GM23338 (cell line): ENCODE data around the gene MMS19. TPM values are rescaled to one million over a fixed set of nuclear protein-coding genes. Genes with fewer than 3 reads are reported as not detected.
A peak's percentile ranks its signal among the peaks of the same experiment; 100 is the strongest.

Experiments used
- ATAC-seq: fragments of 200-7000 bp; cut with Tn5 transposase; 3 replicates; pipeline ENCODE4 v1.9.1; 2020
- DNase-seq: peaks from one replicate; pipeline ENCODE4 v3.0.0-alpha.2; 2015; ENCODE audit warnings: low spot score
- H2AFZ ChIP-seq: fragments of 200-600 bp; sonication (generic); 2 replicates; pipeline ENCODE4 v1.8.0; 2016; ENCODE audit warnings: antibody characterized with exemption, mild to moderate bottlenecking, moderate library complexity
- H3F3A ChIP-seq: fragments of 200-600 bp; sonication (generic); replicated peaks from 2 replicates; pipeline ENCODE4 v1.8.0; 2017; ENCODE audit warnings: antibody characterized with exemption, mixed run types, low read depth
- H3K27ac ChIP-seq: fragments of 200-600 bp; sonication (generic); 2 replicates; pipeline ENCODE4 v1.6.1; 2016; ENCODE audit warnings: low read depth
- H3K27me3 ChIP-seq: fragments of 200-600 bp; sonication (generic); 2 replicates; pipeline ENCODE4 v1.8.0; 2016; ENCODE audit warnings: mild to moderate bottlenecking, mixed run types, moderate library complexity; ENCODE audit not compliant: insufficient read depth
- H3K36me3 ChIP-seq: fragments of 200-600 bp; sonication (generic); 2 replicates; pipeline ENCODE4 v1.8.0; 2016; ENCODE audit warnings: mild to moderate bottlenecking; ENCODE audit not compliant: insufficient read depth
- H3K4me1 ChIP-seq: fragments of 200-600 bp; sonication (generic); 2 replicates; pipeline ENCODE4 v1.8.0; 2016; ENCODE audit warnings: mild to moderate bottlenecking, moderate library complexity; ENCODE audit not compliant: insufficient read depth
- H3K4me2 ChIP-seq: fragments of 200-600 bp; sonication (generic); 2 replicates; pipeline ENCODE4 v1.7.1; 2017; ENCODE audit warnings: mixed run types
- H3K4me3 ChIP-seq: fragments of 200-600 bp; sonication (generic); 2 replicates; pipeline ENCODE4 v1.6.1; 2016; ENCODE audit warnings: mixed run types
- H3K79me2 ChIP-seq: fragments of 200-600 bp; sonication (generic); replicated peaks from 2 replicates; pipeline ENCODE4 v1.8.0; 2017; ENCODE audit warnings: mild to moderate bottlenecking; ENCODE audit not compliant: insufficient read depth
- H3K9me2 ChIP-seq: fragments of 200-600 bp; sonication (generic); 2 replicates; pipeline ENCODE4 v1.8.0; 2017; ENCODE audit not compliant: insufficient read depth
- H4K20me1 ChIP-seq: fragments of 200-600 bp; sonication (generic); replicated peaks from 2 replicates; pipeline ENCODE4 v1.8.0; 2017; ENCODE audit warnings: mild to moderate bottlenecking; ENCODE audit not compliant: insufficient read depth
- H3K27ac Mint-ChIP-seq: 2 replicates; pipeline ENCODE4 v1.8.0; 2020; ENCODE audit warnings: inconsistent platforms, mild to moderate bottlenecking, moderate library complexity, mixed read lengths
- H3K27me3 Mint-ChIP-seq: 3 replicates; pipeline ENCODE4 v1.8.0; 2022; ENCODE audit warnings: low read depth, mild to moderate bottlenecking, moderate library complexity, mixed read lengths, inconsistent platforms; ENCODE audit not compliant: insufficient read depth, poor library complexity
- H3K36me3 Mint-ChIP-seq: 3 replicates; pipeline ENCODE4 v1.8.0; 2021; ENCODE audit warnings: low read depth, mild to moderate bottlenecking, inconsistent platforms, moderate library complexity, mixed read lengths
- H3K4me1 Mint-ChIP-seq: 3 replicates; pipeline ENCODE4 v1.8.0; 2020; ENCODE audit warnings: mild to moderate bottlenecking, inconsistent platforms, mixed read lengths
- H3K4me3 Mint-ChIP-seq: 3 replicates; pipeline ENCODE4 v1.8.0; 2021; ENCODE audit warnings: moderate library complexity, mild to moderate bottlenecking, inconsistent platforms, mixed read lengths
- H3K9me3 Mint-ChIP-seq: 3 replicates; pipeline ENCODE4 v1.8.0; 2020; ENCODE audit warnings: moderate library complexity, mild to moderate bottlenecking, inconsistent platforms, mixed read lengths
- EZH2phosphoT487 ChIP-seq: fragments of 200-600 bp; sonication (generic); IDR thresholded peaks from one replicate; pipeline ENCODE4 v1.8.1; 2018; ENCODE audit warnings: antibody characterized with exemption; ENCODE audit not compliant: unreplicated experiment
- NANOG ChIP-seq: IDR thresholded peaks from 2 replicates; pipeline ENCODE4 v1.6.1; 2016; ENCODE audit warnings: antibody characterized with exemption, borderline replicate concordance
- POLR2AphosphoS5 ChIP-seq: IDR thresholded peaks from 2 replicates; pipeline ENCODE4 v1.6.1; 2016; ENCODE audit warnings: antibody characterized with exemption, low read depth
- REST ChIP-seq: IDR thresholded peaks from one replicate; pipeline ENCODE4 v1.6.1; 2018; ENCODE audit warnings: antibody characterized with exemption; ENCODE audit not compliant: unreplicated experiment
- STAT1 ChIP-seq: IDR thresholded peaks from one replicate; pipeline ENCODE4 v1.6.1; 2016; ENCODE audit warnings: antibody characterized with exemption; ENCODE audit not compliant: unreplicated experiment
- polyA plus RNA-seq: library from polyadenylated mRNA; unstranded; fragments of >200 nt; fragmentation: Nextera tagmentation; extraction: Ambion mirVana; gene quantifications from 2 replicates; pipeline ENCODE4 v1.2.1, GENCODE V29; 2016
- total RNA-seq: library from RNA; depleted of rRNA; stranded (reverse); fragments of >200 nt; shearing (Covaris generic); gene quantifications from 2 replicates; pipeline ENCODE4 v1.2.3, GENCODE V29; 2014
- TF ChIP-seq, protein P1 (sequence below): fragments of 250-450 bp; sonication (Bioruptor Pico); IDR thresholded peaks from 2 replicates; pipeline ENCODE4 v1.5.0; 2020; ENCODE audit warnings: mild to moderate bottlenecking, moderate library complexity

Gene MMS19
- total and polyA plus RNA-seq, 2 experiments from 2014 or later: 81.5 to 252 TPM

- TF ChIP-seq, protein P1, sequence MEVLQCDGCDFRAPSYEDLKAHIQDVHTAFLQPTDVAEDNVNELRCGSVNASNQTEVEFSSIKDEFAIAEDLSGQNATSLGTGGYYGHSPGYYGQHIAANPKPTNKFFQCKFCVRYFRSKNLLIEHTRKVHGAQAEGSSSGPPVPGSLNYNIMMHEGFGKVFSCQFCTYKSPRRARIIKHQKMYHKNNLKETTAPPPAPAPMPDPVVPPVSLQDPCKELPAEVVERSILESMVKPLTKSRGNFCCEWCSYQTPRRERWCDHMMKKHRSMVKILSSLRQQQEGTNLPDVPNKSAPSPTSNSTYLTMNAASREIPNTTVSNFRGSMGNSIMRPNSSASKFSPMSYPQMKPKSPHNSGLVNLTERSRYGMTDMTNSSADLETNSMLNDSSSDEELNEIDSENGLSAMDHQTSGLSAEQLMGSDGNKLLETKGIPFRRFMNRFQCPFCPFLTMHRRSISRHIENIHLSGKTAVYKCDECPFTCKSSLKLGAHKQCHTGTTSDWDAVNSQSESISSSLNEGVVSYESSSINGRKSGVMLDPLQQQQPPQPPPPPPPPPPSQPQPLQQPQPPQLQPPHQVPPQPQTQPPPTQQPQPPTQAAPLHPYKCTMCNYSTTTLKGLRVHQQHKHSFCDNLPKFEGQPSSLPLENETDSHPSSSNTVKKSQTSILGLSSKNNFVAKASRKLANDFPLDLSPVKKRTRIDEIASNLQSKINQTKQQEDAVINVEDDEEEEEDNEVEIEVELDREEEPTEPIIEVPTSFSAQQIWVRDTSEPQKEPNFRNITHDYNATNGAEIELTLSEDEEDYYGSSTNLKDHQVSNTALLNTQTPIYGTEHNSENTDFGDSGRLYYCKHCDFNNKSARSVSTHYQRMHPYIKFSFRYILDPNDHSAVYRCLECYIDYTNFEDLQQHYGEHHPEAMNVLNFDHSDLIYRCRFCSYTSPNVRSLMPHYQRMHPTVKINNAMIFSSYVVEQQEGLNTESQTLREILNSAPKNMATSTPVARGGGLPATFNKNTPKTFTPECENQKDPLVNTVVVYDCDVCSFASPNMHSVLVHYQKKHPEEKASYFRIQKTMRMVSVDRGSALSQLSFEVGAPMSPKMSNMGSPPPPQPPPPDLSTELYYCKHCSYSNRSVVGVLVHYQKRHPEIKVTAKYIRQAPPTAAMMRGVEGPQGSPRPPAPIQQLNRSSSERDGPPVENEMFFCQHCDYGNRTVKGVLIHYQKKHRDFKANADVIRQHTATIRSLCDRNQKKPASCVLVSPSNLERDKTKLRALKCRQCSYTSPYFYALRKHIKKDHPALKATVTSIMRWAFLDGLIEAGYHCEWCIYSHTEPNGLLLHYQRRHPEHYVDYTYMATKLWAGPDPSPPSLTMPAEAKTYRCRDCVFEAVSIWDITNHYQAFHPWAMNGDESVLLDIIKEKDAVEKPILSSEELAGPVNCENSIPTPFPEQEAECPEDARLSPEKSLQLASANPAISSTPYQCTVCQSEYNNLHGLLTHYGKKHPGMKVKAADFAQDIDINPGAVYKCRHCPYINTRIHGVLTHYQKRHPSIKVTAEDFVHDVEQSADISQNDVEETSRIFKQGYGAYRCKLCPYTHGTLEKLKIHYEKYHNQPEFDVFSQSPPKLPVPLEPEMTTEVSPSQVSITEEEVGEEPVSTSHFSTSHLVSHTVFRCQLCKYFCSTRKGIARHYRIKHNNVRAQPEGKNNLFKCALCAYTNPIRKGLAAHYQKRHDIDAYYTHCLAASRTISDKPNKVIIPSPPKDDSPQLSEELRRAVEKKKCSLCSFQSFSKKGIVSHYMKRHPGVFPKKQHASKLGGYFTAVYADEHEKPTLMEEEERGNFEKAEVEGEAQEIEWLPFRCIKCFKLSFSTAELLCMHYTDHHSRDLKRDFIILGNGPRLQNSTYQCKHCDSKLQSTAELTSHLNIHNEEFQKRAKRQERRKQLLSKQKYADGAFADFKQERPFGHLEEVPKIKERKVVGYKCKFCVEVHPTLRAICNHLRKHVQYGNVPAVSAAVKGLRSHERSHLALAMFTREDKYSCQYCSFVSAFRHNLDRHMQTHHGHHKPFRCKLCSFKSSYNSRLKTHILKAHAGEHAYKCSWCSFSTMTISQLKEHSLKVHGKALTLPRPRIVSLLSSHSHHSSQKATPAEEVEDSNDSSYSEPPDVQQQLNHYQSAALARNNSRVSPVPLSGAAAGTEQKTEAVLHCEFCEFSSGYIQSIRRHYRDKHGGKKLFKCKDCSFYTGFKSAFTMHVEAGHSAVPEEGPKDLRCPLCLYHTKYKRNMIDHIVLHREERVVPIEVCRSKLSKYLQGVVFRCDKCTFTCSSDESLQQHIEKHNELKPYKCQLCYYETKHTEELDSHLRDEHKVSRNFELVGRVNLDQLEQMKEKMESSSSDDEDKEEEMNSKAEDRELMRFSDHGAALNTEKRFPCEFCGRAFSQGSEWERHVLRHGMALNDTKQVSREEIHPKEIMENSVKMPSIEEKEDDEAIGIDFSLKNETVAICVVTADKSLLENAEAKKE: no peak
- TF ChIP-seq NANOG (no peak), EZH2phosphoT487 (no peak), STAT1 (no peak)
Measured at GRCh38 chr10:97499561-97500296, 1.5 kb upstream of the MMS19 start (continued).

DNA sequence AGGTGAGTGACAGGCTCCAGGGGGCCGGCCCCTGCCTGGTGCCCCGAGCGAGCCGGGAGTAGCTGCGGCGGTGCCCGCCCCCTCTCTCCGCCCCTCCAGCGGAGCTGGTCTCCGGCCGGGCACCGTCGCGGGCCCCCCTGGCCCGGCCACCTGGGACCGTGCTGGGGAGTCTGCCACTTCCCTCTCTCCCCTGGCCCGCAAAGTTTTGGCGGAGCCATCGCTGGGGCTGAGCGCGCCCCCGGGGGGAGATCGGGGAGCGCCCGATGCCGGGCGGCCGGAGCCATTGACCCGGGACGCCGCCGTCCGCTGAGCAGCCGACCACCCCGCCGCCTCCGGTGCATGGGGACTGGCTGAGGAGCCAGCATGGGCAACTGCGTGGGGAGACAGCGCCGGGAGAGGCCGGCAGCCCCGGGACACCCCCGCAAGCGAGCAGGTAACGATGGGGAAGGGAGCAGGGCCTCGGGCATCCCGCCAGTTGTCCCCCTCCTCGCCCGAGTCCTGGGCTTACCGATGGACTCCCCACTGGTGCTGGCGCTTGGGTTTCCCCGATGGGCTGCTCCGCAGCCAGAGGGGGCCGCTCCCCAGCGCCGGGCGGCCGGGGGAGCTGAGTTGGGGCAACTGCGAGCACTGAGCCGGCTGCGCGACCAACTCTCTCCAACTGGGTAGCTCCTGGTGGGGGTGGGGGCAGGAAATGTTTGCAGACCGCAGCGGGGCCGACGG is 779 bp upstream of the MMS19 start, which contains the start of gene UBTD1:
Gene UBTD1 (plus strand): TSS at position 84 of the 720 bp plus-strand sequence. CDS start 280 bp downstream, at position 364.
- H3K4me1 ChIP-seq: peaks cover 47% of the 10 kb centered on the region
- H3F3A ChIP-seq: peaks cover 14% of the 10 kb centered on the region; the same call in 1 of the 2 replicates
- H2AFZ ChIP-seq: peak within 1 kb of the TSS; percentile 96
- H3K27ac ChIP-seq: peak within 1 kb of the TSS; percentile 97
- no peaks in the 10 kb centered on the region; the same call in 1 of the 3 replicates for H3K36me3 Mint-ChIP-seq
- peak within 1 kb of the TSS; percentile 82 for H3K27ac Mint-ChIP-seq
- peaks cover 71% of the 10 kb centered on the region for H3K79me2 ChIP-seq
- no peaks in the 10 kb centered on the region for H3K9me2 ChIP-seq
- DNase-seq: peak; percentile 67
- peak; percentile 44; the same call in 1 of the 2 replicates for TF ChIP-seq POLR2AphosphoS5
- no peak for TF ChIP-seq REST
- peaks cover 57% of the 10 kb centered on the region for H4K20me1 ChIP-seq
- H3K27me3 ChIP-seq: peaks cover 18% of the 10 kb centered on the region
- H3K27me3 Mint-ChIP-seq: peaks cover 22% of the 10 kb centered on the region
- peak within 1 kb of the TSS; percentile 83 for H3K4me3 Mint-ChIP-seq
- no peaks in the 10 kb centered on the region; the same call in 2 of the 3 replicates for H3K9me3 Mint-ChIP-seq
- peaks cover 47% of the 10 kb centered on the region for H3K4me1 Mint-ChIP-seq
- H3K4me2 ChIP-seq: peak within 1 kb of the TSS; percentile 94
- no peaks in the 10 kb centered on the region for H3K36me3 ChIP-seq
- H3K4me3 ChIP-seq: peak within 1 kb of the TSS; percentile 99
- peak; percentile 87 for ATAC-seq
